ENCODE data around the gene CEACAM5. TPM values are rescaled to one million over a fixed set of nuclear protein-coding genes. Genes with fewer than 3 reads are reported as not detected.

CEACAM5 gene
- total RNA-seq: not detected in 2 replicates

GRCh38 chr19:41708481-41708880, at the start of gene CEACAM5:
TSS of gene CEACAM5 (plus strand) at chr19:41708626. CDS start at chr19:41708732, 106 bp downstream.
- no peak within 1 kb of the TSS for H3K4me3 ChIP-seq (ENCODE audit: low read depth, low read length)
- no peak for DNase-seq (ENCODE audit: low read depth)
- no peak for TF ChIP-seq CTCF (IDR thresholded peaks at IDR 0.05; ENCODE audit: insufficient read depth, low read length, poor library complexity, severe bottlenecking)
- peaks cover 3% of the 10 kb centered on the region for H3K27me3 ChIP-seq (ENCODE audit: control insufficient read depth, insufficient read depth, low read length)
- no peaks in the 10 kb centered on the region for H3K36me3 ChIP-seq (ENCODE audit: control insufficient read depth, insufficient read depth, low read length)

- no peak for TF ChIP-seq CTCF (IDR thresholded peaks at IDR 0.05; ENCODE audit: insufficient read depth, low read length, poor library complexity, severe bottlenecking)
- no peaks in the 10 kb centered on the region for H3K27me3 ChIP-seq (ENCODE audit: control insufficient read depth, insufficient read depth, low read length)
- no peaks in the 10 kb centered on the region for H3K36me3 ChIP-seq (ENCODE audit: control insufficient read depth, insufficient read depth, low read length)
- H3K4me3 ChIP-seq (ENCODE audit: low read depth, low read length): no peak overlapping the region
- no peak for DNase-seq (ENCODE audit: low read depth)
These were observed 42.4 kb upstream of the CEACAM5 start for GRCh38 chr19:41666075-41666474.

- no peak for TF ChIP-seq CTCF (IDR thresholded peaks at IDR 0.05; ENCODE audit: insufficient read depth, low read length, poor library complexity, severe bottlenecking)
- no peak for DNase-seq (ENCODE audit: low read depth)
- no peaks in the 10 kb centered on the region for H3K36me3 ChIP-seq (ENCODE audit: control insufficient read depth, insufficient read depth, low read length)
These were observed 40.1 kb upstream of the CEACAM5 start for GRCh38 chr19:41668315-41668714.

GRCh38 chr19:41670755-41671154, 37.7 kb upstream of the CEACAM5 start:
- no peak overlapping the region for H3K4me3 ChIP-seq (ENCODE audit: low read depth, low read length)
- no peak for TF ChIP-seq CTCF (IDR thresholded peaks at IDR 0.05; ENCODE audit: insufficient read depth, low read length, poor library complexity, severe bottlenecking)
- DNase-seq (ENCODE audit: low read depth): no peak
- H3K36me3 ChIP-seq (ENCODE audit: control insufficient read depth, insufficient read depth, low read length): no peaks in the 10 kb centered on the region
- no peaks in the 10 kb centered on the region for H3K27me3 ChIP-seq (ENCODE audit: control insufficient read depth, insufficient read depth, low read length)

More at GRCh38 chr19:41668315-41668714, 40.1 kb upstream of the CEACAM5 start:
- H3K4me3 ChIP-seq (ENCODE audit: low read depth, low read length): no peak overlapping the region
- H3K27me3 ChIP-seq (ENCODE audit: control insufficient read depth, insufficient read depth, low read length): no peaks in the 10 kb centered on the region

GRCh38 chr19:41671486-41671885, 36.9 kb upstream of the CEACAM5 start:
- Histone ChIP-seq H3K36me3 (ENCODE audit: control insufficient read depth, insufficient read depth, low read length) (no peaks in the 10 kb centered on the region), H3K4me3 (ENCODE audit: low read depth, low read length) (no peak overlapping the region), H3K27me3 (ENCODE audit: control insufficient read depth, insufficient read depth, low read length) (no peaks in the 10 kb centered on the region)
- no peak for DNase-seq (ENCODE audit: low read depth)
- TF ChIP-seq CTCF (IDR thresholded peaks at IDR 0.05; ENCODE audit: insufficient read depth, low read length, poor library complexity, severe bottlenecking): no peak

- no peak for DNase-seq (ENCODE audit: low read depth)
- H3K36me3 ChIP-seq (ENCODE audit: control insufficient read depth, insufficient read depth, low read length): no peaks in the 10 kb centered on the region
- TF ChIP-seq CTCF (IDR thresholded peaks at IDR 0.05; ENCODE audit: insufficient read depth, low read length, poor library complexity, severe bottlenecking): no peak
- H3K27me3 ChIP-seq (ENCODE audit: control insufficient read depth, insufficient read depth, low read length): no peaks in the 10 kb centered on the region
- H3K4me3 ChIP-seq (ENCODE audit: low read depth, low read length): no peak overlapping the region
These were observed 26.0 kb upstream of the CEACAM5 start for GRCh38 chr19:41682437-41682836.

Data from kidney epithelial cell (primary cell).